ENCODE measurements around the gene NUDT19. TPM values are rescaled to one million over a fixed set of nuclear protein-coding genes. Genes with fewer than 3 reads are reported as not detected.

Gene NUDT19
- total and polyA plus RNA-seq, 9 of the 15 experiments (the other 6 are each of a cell fraction or from before 2014, with no cell fraction given) = 9.6 to 38.6 (median 14.4) TPM

DNA sequence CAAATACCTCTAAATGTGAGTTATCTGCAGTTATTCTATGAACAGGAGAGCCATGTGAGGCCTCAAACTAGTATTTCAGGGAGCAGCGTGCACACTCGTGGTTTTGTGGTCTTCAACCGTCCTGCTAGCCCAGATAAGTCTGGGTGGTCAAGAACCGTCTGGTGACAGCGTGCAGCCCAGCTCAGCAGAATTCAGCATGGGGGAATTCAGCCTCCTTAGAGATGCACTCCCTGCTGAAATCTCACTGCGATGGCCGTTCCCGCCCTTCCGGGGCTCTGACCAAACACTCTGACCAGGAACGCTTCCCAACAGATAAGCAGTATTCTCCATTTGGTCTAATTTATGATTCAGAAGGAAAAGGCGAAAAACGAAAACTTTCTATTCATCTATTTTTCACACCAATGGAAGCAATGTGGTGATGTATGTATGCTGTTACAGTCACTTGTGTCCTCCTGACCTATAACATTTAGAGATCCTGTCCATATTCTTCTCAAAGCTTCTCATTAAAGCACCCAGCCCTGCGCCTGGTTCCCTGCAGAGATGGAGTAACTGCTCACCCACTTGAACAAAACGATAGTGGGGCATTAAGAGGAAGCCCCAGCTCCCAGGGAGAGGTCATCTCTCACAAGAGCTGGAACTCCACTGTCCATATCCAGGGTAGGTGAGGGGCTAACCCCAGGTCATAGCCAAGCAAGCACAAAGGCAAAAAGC lies 19.6 kb upstream of the NUDT19 start (continued):
- TF ChIP-seq RUNX1 (IDR thresholded peaks at IDR 0.05; ENCODE audit: low read depth) = peak; percentile 92
- TF ChIP-seq RBM22 (IDR thresholded peaks at IDR 0.05; ENCODE audit: low read depth, low read length, poor library complexity, severe bottlenecking) = no peak
- peak; percentile 56; the same call in 1 of the 2 replicates for TF ChIP-seq ZKSCAN8 (CRISPR knock-in tag; IDR thresholded peaks at IDR 0.05)
- TF ChIP-seq, protein P1, sequence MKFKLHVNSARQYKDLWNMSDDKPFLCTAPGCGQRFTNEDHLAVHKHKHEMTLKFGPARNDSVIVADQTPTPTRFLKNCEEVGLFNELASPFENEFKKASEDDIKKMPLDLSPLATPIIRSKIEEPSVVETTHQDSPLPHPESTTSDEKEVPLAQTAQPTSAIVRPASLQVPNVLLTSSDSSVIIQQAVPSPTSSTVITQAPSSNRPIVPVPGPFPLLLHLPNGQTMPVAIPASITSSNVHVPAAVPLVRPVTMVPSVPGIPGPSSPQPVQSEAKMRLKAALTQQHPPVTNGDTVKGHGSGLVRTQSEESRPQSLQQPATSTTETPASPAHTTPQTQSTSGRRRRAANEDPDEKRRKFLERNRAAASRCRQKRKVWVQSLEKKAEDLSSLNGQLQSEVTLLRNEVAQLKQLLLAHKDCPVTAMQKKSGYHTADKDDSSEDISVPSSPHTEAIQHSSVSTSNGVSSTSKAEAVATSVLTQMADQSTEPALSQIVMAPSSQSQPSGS (CRISPR knock-in tag; IDR thresholded peaks at IDR 0.05) = no peak
- TF ChIP-seq NFE2 (IDR thresholded peaks at IDR 0.05; ENCODE audit: low read depth) = peak; percentile 83
- no peak for TF ChIP-seq NFYB (IDR thresholded peaks at IDR 0.05; ENCODE audit: extremely low read depth, insufficient read length)
- TF ChIP-seq PYGO2 (tag; IDR thresholded peaks at IDR 0.05) = no peak
- TF ChIP-seq, protein P2, sequence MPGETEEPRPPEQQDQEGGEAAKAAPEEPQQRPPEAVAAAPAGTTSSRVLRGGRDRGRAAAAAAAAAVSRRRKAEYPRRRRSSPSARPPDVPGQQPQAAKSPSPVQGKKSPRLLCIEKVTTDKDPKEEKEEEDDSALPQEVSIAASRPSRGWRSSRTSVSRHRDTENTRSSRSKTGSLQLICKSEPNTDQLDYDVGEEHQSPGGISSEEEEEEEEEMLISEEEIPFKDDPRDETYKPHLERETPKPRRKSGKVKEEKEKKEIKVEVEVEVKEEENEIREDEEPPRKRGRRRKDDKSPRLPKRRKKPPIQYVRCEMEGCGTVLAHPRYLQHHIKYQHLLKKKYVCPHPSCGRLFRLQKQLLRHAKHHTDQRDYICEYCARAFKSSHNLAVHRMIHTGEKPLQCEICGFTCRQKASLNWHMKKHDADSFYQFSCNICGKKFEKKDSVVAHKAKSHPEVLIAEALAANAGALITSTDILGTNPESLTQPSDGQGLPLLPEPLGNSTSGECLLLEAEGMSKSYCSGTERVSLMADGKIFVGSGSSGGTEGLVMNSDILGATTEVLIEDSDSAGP (CRISPR knock-in tag; IDR thresholded peaks at IDR 0.05) = no peak
- TF ChIP-seq TCF7L2 (IDR thresholded peaks at IDR 0.05; ENCODE audit: low read depth, low read length) = no peak
- no peak for TF ChIP-seq EGR1 (conservative IDR thresholded peaks at IDR 0.05)
- TF ChIP-seq KLF1 (tag; IDR thresholded peaks at IDR 0.05) = 0 out of 2 replicates have a peak, but pooled peaks have one; percentile 54
- no peak for TF ChIP-seq SREBF2 (CRISPR knock-in tag; IDR thresholded peaks at IDR 0.05)
- TF ChIP-seq ZNF212 (CRISPR knock-in tag; IDR thresholded peaks at IDR 0.05) = no peak
- peak; percentile 96 for TF ChIP-seq BHLHE40 (IDR thresholded peaks at IDR 0.05; ENCODE audit: low read length)
- no peak for TF ChIP-seq ZNF699 (CRISPR knock-in tag; IDR thresholded peaks at IDR 0.05; ENCODE audit: insufficient replicate concordance)
- TF ChIP-seq, protein P3, sequence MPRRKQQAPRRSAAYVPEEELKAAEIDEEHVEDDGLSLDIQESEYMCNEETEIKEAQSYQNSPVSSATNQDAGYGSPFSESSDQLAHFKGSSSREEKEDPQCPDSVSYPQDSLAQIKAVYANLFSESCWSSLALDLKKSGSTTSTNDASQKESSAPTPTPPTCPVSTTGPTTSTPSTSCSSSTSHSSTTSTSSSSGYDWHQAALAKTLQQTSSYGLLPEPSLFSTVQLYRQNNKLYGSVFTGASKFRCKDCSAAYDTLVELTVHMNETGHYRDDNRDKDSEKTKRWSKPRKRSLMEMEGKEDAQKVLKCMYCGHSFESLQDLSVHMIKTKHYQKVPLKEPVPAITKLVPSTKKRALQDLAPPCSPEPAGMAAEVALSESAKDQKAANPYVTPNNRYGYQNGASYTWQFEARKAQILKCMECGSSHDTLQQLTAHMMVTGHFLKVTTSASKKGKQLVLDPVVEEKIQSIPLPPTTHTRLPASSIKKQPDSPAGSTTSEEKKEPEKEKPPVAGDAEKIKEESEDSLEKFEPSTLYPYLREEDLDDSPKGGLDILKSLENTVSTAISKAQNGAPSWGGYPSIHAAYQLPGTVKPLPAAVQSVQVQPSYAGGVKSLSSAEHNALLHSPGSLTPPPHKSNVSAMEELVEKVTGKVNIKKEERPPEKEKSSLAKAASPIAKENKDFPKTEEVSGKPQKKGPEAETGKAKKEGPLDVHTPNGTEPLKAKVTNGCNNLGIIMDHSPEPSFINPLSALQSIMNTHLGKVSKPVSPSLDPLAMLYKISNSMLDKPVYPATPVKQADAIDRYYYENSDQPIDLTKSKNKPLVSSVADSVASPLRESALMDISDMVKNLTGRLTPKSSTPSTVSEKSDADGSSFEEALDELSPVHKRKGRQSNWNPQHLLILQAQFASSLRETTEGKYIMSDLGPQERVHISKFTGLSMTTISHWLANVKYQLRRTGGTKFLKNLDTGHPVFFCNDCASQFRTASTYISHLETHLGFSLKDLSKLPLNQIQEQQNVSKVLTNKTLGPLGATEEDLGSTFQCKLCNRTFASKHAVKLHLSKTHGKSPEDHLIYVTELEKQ (CRISPR knock-in tag; IDR thresholded peaks at IDR 0.05) = no peak
- no peak for TF ChIP-seq ZC3H11A (IDR thresholded peaks at IDR 0.05; ENCODE audit: low read depth, low read length)
- no peak for TF ChIP-seq EZH2 (IDR thresholded peaks at IDR 0.05; ENCODE audit: borderline replicate concordance, low read depth, low read length)
- TF ChIP-seq CBFA2T3 (IDR thresholded peaks at IDR 0.05) = peak; percentile 93
- peak; percentile 66; the same call in 1 of the 2 replicates for TF ChIP-seq MYNN (IDR thresholded peaks at IDR 0.05)
- TF ChIP-seq MYNN (CRISPR knock-in tag; IDR thresholded peaks at IDR 0.05) = no peak
- TF ChIP-seq STAG1 (CRISPR knock-in tag; IDR thresholded peaks at IDR 0.05; ENCODE audit: borderline replicate concordance) = no peak
- TF ChIP-seq ZBTB1 (CRISPR knock-in tag; IDR thresholded peaks at IDR 0.05; ENCODE audit: borderline replicate concordance, low read depth) = peak; percentile 86; the same call in 1 of the 2 replicates

Measured in K562 (cell line).